ENCODE measurements around the gene OSMR.

The OSMR gene

DNA sequence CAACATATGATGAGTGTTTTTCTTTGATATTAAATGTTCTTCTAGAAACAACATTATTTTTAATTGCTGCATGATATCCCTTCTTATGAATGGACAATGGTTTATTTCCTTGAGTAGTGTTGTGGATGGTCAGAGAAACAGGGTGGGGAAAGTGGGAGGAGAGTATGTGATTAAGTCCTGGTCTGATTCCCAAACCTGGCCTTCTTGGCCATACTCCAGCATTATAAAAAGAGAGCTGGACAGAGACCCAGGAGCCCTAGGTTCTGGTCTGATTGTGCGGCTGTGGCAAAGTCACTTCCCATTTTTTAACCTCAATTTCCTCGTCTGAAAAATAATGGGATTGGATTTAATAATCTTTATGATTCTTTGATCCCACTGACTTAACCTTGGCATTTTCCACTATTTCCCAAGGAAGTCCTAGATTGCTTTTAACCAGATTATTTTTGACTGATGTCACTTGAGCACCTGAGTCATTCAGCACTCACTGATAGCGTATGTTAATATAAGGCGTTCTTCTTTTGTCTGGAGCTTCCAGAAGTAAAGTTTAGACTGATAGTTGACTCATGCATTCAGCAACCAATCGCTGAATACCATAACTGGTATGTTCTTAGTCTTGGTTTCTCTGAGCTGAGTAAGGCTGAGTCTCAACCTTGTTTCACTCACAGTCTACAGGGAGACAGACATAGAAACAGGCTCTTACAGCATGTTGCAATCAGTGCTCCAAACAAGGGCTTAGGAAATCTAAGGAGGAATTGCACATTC, 26.2 kb downstream of the OSMR start:
- DNase-seq (ENCODE audit: low read depth), result peak; percentile 100

DNA sequence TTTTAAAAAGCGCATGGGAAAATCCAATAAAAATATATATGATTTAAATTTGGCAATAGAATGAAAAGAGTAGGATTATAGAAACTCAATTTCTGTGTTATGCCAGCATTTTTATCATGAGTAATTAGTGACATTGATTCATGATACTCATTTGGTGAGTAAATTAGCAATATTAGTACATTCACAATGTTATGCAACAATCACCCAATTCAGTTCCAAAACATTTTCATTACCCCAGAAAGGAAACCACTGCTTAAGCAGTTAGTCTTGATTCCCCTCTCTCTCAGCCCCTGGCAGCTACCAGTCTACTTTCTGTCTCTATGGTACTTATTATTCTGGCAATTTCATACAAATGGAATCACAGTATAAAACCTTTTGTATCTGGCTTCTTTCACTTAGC, 27.0 kb downstream of the OSMR start:
- DNase-seq (ENCODE audit: low read depth), result no peak

DNA sequence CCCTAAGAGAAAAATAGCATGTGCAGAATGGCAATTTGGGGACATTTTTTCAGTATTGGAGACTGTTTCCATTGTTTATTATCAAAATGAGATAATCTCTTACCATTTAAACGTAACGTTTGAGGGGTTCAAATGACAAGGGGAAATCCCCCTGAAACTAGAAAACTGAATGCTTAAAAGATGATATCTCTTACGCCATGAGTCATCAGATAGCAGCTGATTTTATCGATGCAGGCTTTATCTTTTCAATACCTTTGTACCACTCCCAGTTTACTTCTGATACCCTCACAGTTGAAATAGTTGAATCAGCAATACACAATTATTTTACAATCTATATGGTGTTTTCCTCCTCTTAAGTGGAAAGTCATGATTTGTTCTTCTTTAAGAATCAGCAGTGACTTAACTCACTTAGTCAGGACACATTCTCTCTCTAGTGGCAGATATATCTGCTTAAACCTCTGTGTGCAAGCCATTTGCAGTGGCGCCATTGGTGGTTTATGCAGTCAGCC, 29.2 kb downstream of the OSMR start:
- no peak for DNase-seq (ENCODE audit: low read depth)

DNA sequence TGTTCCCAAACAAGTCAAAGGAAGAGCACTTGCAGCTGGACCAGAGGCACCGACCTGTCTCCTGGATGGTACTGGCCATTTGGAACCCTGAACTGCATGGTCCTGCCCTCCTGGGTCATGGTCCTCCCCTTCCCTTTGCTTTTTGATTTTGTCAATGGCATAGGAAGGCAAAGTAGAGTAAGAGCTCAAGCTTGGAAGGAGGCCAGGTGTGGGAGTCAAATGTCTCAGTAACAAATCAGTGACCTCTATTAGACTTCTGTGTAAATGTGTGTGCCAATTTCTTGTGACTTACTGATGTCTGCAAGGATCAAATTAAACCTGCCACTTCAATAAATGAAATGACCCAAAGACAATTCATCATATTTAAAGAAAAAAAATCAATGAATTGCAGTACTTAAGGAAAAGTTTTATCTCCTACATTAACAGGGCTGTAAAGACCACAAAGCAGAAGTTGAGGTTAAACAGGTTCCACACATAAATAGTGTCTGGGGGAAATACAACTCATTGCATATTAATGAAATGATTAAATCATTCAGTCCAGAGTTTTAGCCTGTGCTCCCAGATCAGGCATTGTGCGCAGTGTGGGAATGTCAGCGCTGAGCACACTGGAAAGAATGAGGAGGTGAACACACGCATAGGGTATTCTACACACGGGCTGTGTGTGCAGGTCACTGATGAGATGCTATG, 32.7 kb downstream of the OSMR start:
- DNase-seq (ENCODE audit: low read depth), result no peak

DNA sequence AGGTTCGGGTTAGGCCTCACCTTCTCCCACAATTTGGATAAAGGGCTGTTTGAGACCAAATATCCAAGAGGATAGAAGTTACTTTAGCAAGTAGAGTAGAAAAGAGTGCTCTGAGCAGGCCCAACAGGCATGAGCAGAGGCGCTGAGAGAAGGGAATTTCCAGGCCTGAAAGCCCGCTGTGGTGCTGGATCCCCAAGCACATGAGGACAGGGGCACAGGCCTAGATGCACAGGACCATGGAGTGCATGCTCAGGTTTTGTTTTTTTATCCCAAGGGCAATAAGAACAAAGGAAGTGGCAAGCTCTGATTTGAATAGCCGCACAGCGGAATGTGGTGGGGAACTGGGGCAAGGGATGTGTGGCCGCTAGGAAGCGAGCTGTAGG, 33.3 kb downstream of the OSMR start:
- no peak for DNase-seq (ENCODE audit: low read depth)

DNA sequence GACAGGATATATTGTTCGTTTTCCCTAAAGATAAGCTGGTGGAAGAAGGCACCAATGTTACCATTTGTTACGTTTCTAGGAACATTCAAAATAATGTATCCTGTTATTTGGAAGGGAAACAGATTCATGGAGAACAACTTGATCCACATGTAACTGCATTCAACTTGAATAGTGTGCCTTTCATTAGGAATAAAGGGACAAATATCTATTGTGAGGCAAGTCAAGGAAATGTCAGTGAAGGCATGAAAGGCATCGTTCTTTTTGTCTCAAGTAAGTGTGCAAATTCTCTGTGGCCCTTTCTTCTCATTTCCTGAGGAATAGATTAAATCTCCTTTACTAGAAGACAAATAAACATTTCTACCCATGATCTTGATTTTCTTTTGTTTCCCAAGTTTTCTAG, 38.0 kb downstream of the OSMR start:
- DNase-seq (ENCODE audit: low read depth), result no peak

DNA sequence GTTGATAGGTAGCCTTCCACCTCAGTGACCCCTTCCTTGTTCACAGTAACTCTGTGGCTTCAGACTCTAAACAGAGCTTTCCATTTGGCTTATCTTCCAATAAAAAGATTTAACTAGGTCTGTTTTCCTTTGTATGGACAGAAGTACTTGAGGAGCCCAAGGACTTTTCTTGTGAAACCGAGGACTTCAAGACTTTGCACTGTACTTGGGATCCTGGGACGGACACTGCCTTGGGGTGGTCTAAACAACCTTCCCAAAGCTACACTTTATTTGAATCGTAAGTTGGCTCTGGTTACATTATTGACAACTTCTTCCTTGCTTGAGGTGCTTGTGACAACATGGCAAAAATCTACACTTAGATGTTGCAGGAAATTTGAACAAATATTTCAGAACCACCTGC, 39.4 kb downstream of the OSMR start:
- DNase-seq (ENCODE audit: low read depth), result no peak

DNA sequence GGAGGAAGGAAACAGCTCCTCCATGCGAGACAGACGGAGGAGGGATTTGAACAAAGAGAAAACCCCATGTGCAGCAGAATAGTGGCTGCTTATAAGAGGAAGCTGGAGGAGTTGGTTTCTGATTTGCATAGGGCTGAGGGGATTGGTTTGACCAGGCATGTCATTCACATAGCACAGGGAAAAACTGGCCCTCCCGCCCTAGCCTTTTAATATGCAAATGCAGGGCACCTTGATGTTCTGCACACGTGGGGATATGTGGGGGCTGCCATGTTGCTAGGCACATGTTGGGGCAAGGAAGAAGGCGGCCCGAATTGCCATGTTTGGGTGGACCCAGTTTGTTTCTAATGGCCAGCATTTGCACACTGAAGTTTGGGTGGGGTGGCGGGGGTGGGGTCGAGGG, 42.2 kb downstream of the OSMR start:
- DNase-seq (ENCODE audit: low read depth), result no peak

DNA sequence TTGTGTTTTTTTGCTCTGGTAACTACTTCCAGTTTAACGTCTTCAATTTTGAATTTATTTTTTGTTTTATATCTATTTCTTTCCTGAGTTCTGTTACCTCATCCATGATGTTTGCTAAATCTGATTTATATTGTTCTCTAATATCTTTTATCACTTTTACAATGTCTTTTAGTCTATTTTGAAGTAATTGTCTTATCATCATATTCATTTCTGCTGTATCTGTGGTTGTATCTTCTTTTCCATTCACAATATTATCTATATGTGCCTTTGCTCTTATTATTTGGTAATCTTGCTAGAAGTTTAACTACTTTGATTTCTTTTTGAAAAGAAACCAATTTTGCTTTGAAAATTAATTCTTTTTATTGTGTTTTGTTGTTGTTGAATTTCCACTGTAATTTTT, 43.6 kb downstream of the OSMR start:
- DNase-seq (ENCODE audit: low read depth), result no peak

DNA sequence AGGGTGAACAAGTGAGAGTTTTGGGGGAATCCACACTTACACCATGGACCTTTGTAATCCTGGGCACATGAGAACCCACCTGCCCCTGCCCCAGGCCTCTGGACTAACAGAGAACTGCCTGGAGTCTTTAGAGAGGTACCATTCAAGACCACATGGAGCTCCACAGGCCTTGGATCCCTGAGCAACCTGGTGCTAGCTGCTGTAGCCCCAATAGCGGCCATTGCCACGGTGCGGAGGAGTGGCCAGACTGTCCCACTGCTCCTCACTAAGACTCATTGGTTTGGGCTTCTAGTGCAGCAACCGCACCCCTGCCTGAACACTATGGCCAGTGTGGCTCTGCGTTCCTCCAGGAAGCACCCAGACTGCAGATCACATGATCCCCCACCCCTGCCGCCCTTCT, 45.8 kb downstream of the OSMR start:
- no peak for DNase-seq (ENCODE audit: low read depth)

DNA sequence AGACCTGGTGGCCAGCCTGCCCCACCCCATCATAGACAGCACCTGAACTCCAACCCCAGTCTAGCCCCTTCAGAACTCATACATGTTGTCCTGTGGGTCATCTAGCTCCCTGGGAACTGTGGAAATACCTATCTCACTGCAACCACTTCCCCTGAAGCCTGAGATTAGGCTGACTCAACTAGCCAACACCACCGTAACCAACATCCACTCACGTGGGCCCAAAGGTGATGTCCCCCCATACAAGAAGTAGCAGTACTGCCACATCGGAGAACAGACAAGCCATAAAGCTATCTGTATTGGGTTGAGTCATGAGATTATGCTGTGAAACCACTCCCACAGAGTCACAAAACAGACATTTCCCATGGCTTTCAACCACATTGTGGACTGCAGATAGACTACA, 46.6 kb downstream of the OSMR start:
- no peak for DNase-seq (ENCODE audit: low read depth)

DNA sequence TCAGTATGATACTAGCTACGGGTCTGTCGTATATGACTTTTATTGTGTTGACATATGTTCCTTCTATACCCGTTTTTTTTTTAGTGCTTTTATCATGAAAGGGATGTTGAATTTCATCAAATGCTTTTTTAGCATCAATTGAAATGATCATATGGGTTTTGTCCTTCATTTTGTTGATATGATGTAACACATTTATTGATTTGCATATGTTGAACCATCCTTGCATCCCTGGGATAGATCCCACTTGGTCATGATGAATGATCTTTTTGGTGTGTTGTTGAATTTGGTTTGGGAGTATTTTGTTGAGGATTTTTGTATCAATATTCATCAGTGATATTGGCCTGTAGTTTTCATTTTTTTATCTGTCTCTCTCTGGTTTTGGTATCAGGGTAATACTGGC, 50.9 kb downstream of the OSMR start:
- DNase-seq (ENCODE audit: low read depth), result no peak

DNA sequence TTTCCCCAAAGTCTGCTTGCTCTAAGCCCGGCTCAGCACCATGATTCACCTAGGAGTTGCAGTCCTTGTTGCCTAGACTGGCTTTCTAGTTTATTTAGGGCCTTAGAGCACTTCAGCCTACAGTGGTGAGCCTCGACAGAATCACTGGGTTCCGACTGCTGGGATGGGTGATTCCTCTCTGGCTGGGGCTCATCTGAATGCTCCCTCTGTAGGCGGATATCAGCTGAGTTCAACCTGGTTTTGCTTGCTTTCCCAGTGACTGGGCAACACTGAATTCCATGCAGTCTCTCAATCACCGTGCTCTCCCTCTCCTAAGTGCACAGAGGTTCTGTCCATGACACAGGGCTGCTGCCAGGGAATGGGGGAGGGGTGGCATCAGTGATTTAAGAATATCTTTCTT, 54.1 kb downstream of the OSMR start:
- DNase-seq (ENCODE audit: low read depth), result no peak

DNA sequence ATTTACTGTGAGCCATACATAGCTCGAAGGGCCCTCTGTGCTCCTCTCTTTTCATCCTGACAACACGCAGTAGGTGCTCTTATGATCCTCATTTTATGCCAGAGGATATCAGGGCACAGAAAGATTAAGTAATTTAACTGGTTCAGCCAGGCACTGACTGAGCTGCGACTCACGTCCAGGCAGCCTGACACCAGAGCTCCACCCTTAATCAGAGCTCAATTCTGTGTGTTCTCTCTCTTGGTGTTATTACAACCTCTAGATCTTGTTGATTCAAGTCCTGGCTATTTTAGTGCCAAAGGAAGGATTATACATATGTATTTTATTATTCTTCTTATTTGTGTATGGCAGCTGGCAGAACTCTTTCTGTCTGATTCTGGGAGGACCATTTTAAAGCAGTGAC, 59.7 kb downstream of the OSMR start:
- no peak for DNase-seq (ENCODE audit: low read depth)

DNA sequence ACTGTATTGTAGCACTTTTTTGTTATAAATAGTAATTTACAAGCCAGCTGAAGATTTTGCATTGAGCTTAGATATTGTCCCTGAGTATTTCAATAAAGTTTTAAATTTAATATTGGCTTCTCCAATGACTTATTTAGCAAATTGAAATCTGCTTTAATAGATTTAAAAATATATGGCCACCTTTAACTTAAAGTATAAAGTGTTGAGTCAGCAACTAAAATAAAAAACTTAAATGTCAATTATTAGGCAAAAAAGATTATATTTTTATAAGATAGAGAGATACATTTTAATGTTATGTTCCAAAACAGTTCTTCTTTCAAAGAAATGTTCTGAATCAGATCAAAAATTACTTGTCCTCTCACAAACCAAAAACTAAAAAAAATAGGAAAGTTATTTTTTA, 60.7 kb downstream of the OSMR start:
- no peak for DNase-seq (ENCODE audit: low read depth)

DNA sequence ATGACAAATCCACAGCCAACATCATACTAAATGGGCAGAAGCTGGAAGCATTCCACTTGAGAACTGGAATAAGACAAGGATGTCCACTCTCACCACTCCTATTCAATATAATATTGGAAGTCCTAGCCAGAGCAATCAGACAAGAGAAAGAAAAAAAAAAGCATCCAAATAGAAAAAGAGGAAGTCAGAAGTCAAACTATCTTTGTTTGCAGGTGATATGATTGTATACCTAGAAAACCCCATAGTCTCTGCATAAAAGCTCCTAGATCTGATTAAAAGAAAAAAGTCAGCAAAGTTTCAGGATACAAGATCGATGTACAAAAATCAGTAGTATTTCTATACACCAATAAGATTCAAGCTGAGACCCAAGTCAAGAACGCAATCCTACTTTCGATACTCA, 66.1 kb downstream of the OSMR start:
- DNase-seq (ENCODE audit: low read depth), result no peak

DNA sequence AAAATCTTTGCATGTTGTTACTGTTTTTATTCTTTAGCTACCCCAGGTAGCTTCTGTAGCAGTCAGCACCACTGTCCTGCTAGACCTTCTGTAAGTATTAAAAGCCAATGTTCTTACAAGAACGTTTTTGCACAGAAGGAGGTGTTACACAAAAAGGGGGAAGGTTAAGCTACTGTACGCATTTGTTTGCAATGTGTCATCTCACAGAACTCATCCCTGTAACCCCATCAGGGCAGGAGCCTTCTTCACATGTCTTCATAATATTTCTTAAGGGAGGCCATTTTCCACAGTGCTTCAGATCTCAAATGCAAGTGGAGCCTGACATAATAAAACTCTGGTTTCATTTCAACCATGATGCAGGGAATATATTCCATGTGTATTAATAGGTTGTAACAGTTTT, 67.9 kb downstream of the OSMR start:
- DNase-seq (ENCODE audit: low read depth), result no peak

DNA sequence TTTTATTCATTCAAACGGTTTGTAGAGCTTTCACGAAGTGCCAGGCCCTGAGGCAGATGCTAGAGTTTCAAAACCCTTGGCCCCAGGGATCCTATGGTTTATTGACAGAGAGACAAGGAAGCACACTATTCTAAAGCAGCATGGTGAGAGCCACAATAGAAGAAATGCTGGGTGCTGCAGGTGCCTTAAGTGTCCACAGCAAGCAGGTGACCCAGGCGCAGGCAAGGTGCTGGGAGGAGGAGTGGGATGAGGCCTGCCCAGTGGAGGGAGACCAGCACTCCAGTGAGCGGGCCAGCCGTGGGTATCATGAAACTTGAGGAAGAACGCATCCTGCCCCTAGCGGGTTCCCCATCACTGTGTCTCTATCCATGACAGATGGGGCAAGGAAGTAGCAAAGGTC, 71.0 kb downstream of the OSMR start:
- no peak for DNase-seq (ENCODE audit: low read depth)

DNA sequence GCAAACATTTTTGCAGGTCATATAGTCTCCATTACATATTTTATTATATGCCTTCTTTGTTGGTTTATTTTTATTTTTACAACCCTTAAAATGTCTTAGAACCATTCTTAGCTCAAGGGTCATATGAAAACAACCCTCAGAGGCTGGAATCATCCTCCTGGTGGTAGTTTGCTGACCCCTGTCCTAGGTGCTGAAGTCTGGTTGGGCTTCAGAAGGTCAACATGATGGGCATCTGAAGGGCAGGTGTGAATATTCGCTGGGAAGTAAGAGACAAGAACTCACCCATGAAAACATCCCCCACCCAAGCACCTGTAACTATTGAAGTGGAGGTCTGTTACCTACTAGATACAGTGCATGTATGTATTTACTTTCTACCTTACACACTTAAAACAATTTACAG, 75.4 kb downstream of the OSMR start:
- no peak for DNase-seq (ENCODE audit: low read depth)

DNA sequence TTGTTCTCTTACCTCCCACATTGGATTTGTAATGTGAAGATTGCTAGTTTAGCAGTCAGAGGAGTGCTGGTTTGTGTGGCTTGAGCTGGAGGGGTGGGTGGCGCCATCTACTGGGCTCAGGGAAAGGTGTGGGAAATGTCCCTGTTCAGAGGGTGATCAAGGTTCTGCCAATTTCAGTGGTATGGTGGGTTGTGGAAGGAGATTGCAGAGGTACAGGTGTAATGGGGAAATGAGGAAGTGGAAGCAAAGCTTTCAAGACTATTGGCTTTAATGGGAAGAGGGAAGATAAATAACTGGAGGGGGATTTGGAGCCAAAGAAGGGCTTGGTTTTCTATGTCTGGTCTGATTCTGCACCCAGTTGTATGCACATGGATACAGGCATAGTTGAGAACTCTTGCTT, 76.4 kb downstream of the OSMR start:
- peak; percentile 30 for DNase-seq (ENCODE audit: low read depth)

DNA sequence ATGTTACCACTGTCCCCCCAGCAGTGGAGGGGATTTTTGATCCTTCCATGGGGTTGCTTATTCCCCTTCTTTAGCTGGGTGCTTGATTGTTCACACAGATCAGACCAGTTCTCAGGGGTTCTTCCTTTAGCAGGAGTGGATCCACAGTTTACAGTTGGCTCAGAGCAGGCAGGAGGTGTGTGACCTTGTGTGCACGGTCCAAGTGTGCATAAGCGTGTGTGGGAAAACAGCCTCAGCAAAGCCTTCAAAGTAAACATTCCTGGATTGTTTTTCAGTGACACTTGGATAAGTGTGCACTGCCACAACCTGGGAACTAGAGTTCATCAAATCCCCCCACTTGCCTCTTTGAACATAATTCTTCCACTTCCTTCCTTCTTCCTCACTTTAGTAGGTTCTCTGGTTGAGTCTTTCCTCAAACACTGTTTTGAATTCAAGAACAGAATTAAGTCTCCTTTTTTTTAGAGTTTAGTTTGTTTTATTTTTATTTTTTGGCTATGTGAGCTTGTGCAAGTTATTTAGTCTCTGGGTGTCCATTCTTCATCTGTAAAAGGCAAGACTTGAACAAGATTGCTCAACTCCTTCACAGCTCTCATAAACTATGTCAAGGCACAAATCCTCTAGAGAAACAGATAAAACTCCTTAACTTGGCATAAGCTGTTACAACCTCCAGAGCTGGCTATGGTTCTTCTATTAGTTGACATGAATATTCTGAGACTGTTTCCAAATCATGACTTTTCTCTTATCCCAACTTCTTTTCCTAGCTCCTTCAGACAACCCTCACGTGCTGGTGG, 78.0 kb downstream of the OSMR start:
- DNase-seq (ENCODE audit: low read depth), result no peak

DNA sequence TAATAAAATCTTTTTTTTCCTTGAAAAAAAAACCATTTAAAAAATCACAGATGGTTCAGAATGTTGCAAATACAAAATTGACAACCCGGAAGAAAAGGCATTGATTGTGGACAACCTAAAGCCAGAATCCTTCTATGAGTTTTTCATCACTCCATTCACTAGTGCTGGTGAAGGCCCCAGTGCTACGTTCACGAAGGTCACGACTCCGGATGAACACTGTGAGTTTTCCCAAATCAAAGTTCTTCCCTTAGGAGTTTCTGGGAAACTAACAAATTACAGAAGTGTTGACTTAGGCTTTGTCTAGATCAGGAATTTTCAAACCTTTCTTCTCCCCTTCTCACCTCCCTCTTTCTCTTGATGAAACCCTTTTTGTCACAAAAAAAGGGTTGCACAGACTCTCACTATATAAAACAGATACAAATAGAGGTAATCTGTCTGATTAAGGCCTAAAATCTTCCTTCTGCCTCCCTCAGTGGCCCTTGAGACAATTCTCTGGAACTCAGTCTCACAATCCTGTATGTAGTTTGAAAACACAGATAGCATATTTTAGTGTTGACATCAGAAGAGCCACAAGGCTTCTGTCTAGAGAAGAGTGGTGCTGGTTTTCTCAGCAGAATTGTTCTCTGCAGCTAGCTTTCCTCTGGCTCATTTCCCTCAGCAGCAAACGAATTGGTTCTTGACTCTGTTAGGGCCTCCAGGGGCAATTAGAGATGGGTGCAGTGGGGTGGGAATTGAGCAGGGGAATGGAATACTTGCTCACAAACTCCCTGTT, 79.5 kb downstream of the OSMR start:
- DNase-seq (ENCODE audit: low read depth), result peak; percentile 50

Measured in HS-5 (cell line).